ENCODE results near the gene WNT3A.

WNT3A gene

GRCh38 chr1:228072658-228073043 is 65.9 kb downstream of the WNT3A start:
- H3K4me3 Mint-ChIP-seq: no peak overlapping the region
- H3K27me3 Mint-ChIP-seq (ENCODE audit: low read depth, poor library complexity): peaks cover 24% of the 10 kb centered on the region
- no peak overlapping the region for H3K27ac Mint-ChIP-seq
- H3K36me3 Mint-ChIP-seq (ENCODE audit: low read depth): no peaks in the 10 kb centered on the region
- peaks cover 17% of the 10 kb centered on the region for H3K4me1 Mint-ChIP-seq
- no peaks in the 10 kb centered on the region for H3K9me3 Mint-ChIP-seq
- no peak for DNase-seq
- TF ChIP-seq CTCF (IDR thresholded peaks at IDR 0.05): no peak

GRCh38 chr1:228073061-228073856 is 66.5 kb downstream of the WNT3A start:
- Mint-ChIP-seq H3K27me3 (ENCODE audit: low read depth, poor library complexity) (peaks cover 23% of the 10 kb centered on the region), H3K36me3 (ENCODE audit: low read depth) (no peaks in the 10 kb centered on the region)

GRCh38 chr1:228073857-228074545 is 67.2 kb downstream of the WNT3A start:
- Mint-ChIP-seq H3K4me1 (peaks cover 24% of the 10 kb centered on the region), H3K4me3 (no peak overlapping the region), H3K9me3 (no peaks in the 10 kb centered on the region), H3K27ac (no peak overlapping the region), H3K36me3 (ENCODE audit: low read depth) (no peaks in the 10 kb centered on the region), H3K27me3 (ENCODE audit: low read depth, poor library complexity) (peaks cover 21% of the 10 kb centered on the region)
- peak; percentile 36 for DNase-seq
- TF ChIP-seq CTCF (IDR thresholded peaks at IDR 0.05): no peak

More at GRCh38 chr1:228073061-228073856, 66.5 kb downstream of the WNT3A start:
- H3K27ac Mint-ChIP-seq: no peak overlapping the region
- no peaks in the 10 kb centered on the region for H3K9me3 Mint-ChIP-seq
- no peak overlapping the region for H3K4me3 Mint-ChIP-seq
- peaks cover 19% of the 10 kb centered on the region for H3K4me1 Mint-ChIP-seq
- DNase-seq: no peak
- no peak for TF ChIP-seq CTCF (IDR thresholded peaks at IDR 0.05)

- Mint-ChIP-seq H3K36me3 (ENCODE audit: low read depth) (no peaks in the 10 kb centered on the region), H3K27ac (no peak overlapping the region), H3K4me3 (no peak overlapping the region), H3K4me1 (peaks cover 28% of the 10 kb centered on the region), H3K27me3 (ENCODE audit: low read depth, poor library complexity) (peaks cover 16% of the 10 kb centered on the region), H3K9me3 (no peaks in the 10 kb centered on the region)
- no peak for TF ChIP-seq CTCF (IDR thresholded peaks at IDR 0.05)
- no peak for DNase-seq
Observed at GRCh38 chr1:228074954-228075730, 68.3 kb downstream of the WNT3A start.

- Mint-ChIP-seq H3K4me3 (no peak overlapping the region), H3K27ac (no peak overlapping the region)
Observed at GRCh38 chr1:228075801-228076271, 69.0 kb downstream of the WNT3A start.

More at GRCh38 chr1:228075801-228076271, 69.0 kb downstream of the WNT3A start:
- no peak for TF ChIP-seq CTCF (IDR thresholded peaks at IDR 0.05)
- peaks cover 12% of the 10 kb centered on the region for H3K27me3 Mint-ChIP-seq (ENCODE audit: low read depth, poor library complexity)
- H3K9me3 Mint-ChIP-seq: no peaks in the 10 kb centered on the region
- H3K4me1 Mint-ChIP-seq: peaks cover 28% of the 10 kb centered on the region
- DNase-seq: no peak
- H3K36me3 Mint-ChIP-seq (ENCODE audit: low read depth): no peaks in the 10 kb centered on the region

All from nephron progenitor cell (in vitro differentiated cells).